ENCODE results near the gene CAMK2B. TPM values are rescaled to one million over a fixed set of nuclear protein-coding genes. Genes with fewer than 3 reads are reported as not detected.
"Not testable (repeated sequence)": the region's sequence is repeated elsewhere in the genome, so short reads cannot be mapped to it uniquely, and the experiment has no call there.

CAMK2B gene
- polyA plus RNA-seq, 1 donor: 1.7 TPM

- DNase-seq: no peak
These were observed 153.0 kb downstream of the CAMK2B start for GRCh38 chr7:44172352-44172751.

GRCh38 chr7:44171901-44172300 is 153.5 kb downstream of the CAMK2B start:
- not testable (repeated sequence) for DNase-seq

DNA sequence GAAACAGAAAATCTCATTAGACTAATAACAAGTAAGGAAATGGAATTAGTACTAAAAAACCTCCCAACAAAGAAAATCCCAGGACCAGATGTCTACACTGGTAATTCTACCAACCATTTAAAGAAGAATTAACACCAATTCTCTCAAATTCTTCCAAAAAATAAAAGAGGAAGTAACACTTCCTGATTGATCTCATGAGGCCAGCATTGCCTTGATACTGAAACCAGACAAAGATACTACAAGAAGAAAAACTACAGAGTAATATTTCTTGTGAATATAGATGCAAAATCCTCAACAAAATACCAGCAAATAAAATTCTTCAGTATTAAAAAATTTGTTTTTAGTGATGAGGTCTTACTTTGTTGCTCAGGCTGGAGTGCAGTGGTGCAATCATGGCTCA is 157.5 kb downstream of the CAMK2B start:
- no peak for DNase-seq

Other genes with a start within 250 kb of the CAMK2B start
- gene POLM, start 243.1 kb downstream of the CAMK2B start, polyA plus RNA-seq (ENCODE audit: insufficient read length): 28.6 TPM
- gene AEBP1, start 221.2 kb downstream of the CAMK2B start, polyA plus RNA-seq (ENCODE audit: insufficient read length): 64.2 TPM
- 108 TPM for gene POLD2, start 202.0 kb downstream of the CAMK2B start, polyA plus RNA-seq (ENCODE audit: insufficient read length)
- 1.4 TPM for gene MYL7, start 184.3 kb downstream of the CAMK2B start, polyA plus RNA-seq (ENCODE audit: insufficient read length)
- gene GCK, start 136.2 kb downstream of the CAMK2B start, polyA plus RNA-seq (ENCODE audit: insufficient read length): 2.8 TPM
- 82.7 TPM for gene YKT6, start 124.6 kb downstream of the CAMK2B start, polyA plus RNA-seq (ENCODE audit: insufficient read length)
- gene NUDCD3, start 165.1 kb upstream of the CAMK2B start, polyA plus RNA-seq (ENCODE audit: insufficient read length): 86.1 TPM
- gene NPC1L1, start 215.7 kb upstream of the CAMK2B start, polyA plus RNA-seq (ENCODE audit: insufficient read length): 2.3 TPM
- gene DDX56, start 248.3 kb upstream of the CAMK2B start, polyA plus RNA-seq (ENCODE audit: insufficient read length): 112 TPM